Astrocyte (in vitro differentiated cells and primary cell): Measurements from ENCODE around the gene MPC1.

Source experiments
- EZH2 ChIP-seq: IDR thresholded peaks from 2 replicates; pipeline ENCODE4 v1.6.1; 2012; ENCODE audit warnings: mild to moderate bottlenecking, low read length, inconsistent platforms; ENCODE audit not compliant: insufficient read depth
- TF ChIP-seq, protein P1 (sequence below): IDR thresholded peaks from 2 replicates; pipeline ENCODE4 v1.5.1; 2011; ENCODE audit warnings: low read depth, mild to moderate bottlenecking, inconsistent platforms, low read length, moderate library complexity; ENCODE audit not compliant: insufficient read depth

DNA sequence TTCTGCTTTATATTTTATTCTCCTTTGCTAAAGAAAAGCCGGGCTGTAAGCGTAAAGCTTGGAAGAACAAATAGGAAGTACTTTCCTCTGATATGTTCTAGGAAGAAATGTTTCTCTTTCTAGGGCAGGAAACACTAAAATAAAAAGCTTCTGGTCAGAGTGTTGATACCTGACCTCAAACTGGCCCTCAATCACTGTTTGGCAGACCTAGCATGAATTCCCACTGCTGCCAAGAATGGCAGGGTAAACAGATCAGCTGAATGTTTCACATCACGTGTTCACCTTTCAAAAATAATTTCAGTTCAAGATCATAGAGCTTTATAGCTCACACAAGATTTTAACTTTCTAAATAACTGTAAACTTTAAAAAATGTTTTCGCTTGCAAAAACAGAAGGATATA, 2.9 kb downstream of the MPC1 start:
- TF ChIP-seq, protein P1, sequence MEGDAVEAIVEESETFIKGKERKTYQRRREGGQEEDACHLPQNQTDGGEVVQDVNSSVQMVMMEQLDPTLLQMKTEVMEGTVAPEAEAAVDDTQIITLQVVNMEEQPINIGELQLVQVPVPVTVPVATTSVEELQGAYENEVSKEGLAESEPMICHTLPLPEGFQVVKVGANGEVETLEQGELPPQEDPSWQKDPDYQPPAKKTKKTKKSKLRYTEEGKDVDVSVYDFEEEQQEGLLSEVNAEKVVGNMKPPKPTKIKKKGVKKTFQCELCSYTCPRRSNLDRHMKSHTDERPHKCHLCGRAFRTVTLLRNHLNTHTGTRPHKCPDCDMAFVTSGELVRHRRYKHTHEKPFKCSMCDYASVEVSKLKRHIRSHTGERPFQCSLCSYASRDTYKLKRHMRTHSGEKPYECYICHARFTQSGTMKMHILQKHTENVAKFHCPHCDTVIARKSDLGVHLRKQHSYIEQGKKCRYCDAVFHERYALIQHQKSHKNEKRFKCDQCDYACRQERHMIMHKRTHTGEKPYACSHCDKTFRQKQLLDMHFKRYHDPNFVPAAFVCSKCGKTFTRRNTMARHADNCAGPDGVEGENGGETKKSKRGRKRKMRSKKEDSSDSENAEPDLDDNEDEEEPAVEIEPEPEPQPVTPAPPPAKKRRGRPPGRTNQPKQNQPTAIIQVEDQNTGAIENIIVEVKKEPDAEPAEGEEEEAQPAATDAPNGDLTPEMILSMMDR = no peak
- no peak for TF ChIP-seq EZH2
